Subcutaneous abdominal adipose tissue (tissue), 5 donors: ENCODE measurements around the gene EME2.

ENCODE experiments used
- H3K27ac ChIP-seq: one replicate; pipeline ENCODE4 v1.7.0; 2013; ENCODE audit warnings: low read depth, mild to moderate bottlenecking, inconsistent platforms, low read length, moderate library complexity
- H3K27me3 ChIP-seq, 5 donors: one replicate each; pipeline ENCODE4 v1.7.0; 2013; ENCODE audit warnings: low read length in 5 of 5, inconsistent platforms in 1 of 5; ENCODE audit not compliant: control insufficient read depth in 5 of 5, insufficient read depth in 4 of 5
- H3K36me3 ChIP-seq, 5 donors: one replicate each; pipeline ENCODE4 v1.7.0; 2013; ENCODE audit warnings: low read length in 5 of 5; ENCODE audit not compliant: control insufficient read depth in 5 of 5, insufficient read depth in 5 of 5
- H3K4me1 ChIP-seq, 5 donors: one replicate each; pipeline ENCODE4 v1.7.0; 2013; ENCODE audit warnings: low read length in 5 of 5, mild to moderate bottlenecking in 3 of 5, moderate library complexity in 1 of 5; ENCODE audit not compliant: control insufficient read depth in 5 of 5, insufficient read depth in 5 of 5
- H3K4me3 ChIP-seq, 5 donors: one replicate each; pipeline ENCODE4 v1.7.0; 2013; ENCODE audit warnings: low read length in 5 of 5, low read depth in 1 of 5
- H3K9ac ChIP-seq, 5 donors: one replicate each; pipeline ENCODE4 v1.7.0; 2013; ENCODE audit warnings: low read length in 5 of 5, mild to moderate bottlenecking in 4 of 5, moderate library complexity in 3 of 5
- H3K9me3 ChIP-seq, 5 donors: one replicate each; pipeline ENCODE4 v1.7.0; 2013; ENCODE audit warnings: low read length in 5 of 5; ENCODE audit not compliant: control insufficient read depth in 5 of 5
- donor health status: healthy.
- donor health status: healthy.
- donor health status: healthy.
- donor health status: healthy.
- donor health status: healthy.

The EME2 gene

GRCh38 chr16:1744338-1744840 is 28.2 kb upstream of the EME2 start:
- H3K36me3 ChIP-seq: peaks cover 0 to 89% (median 74%) of the 10 kb centered on the region in 5 donors
- H3K4me1 ChIP-seq: peaks cover 0 to 9% (median 0%) of the 10 kb centered on the region in 5 donors
- no peak overlapping the region for H3K27ac ChIP-seq
- H3K9ac ChIP-seq: no peak overlapping the region
- H3K4me3 ChIP-seq: no peak overlapping the region
- H3K27me3 ChIP-seq: peaks cover 0 to 6% (median 0%) of the 10 kb centered on the region in 5 donors
- H3K9me3 ChIP-seq: no peaks in the 10 kb centered on the region

GRCh38 chr16:1745181-1745899 is 27.3 kb upstream of the EME2 start:
- Histone ChIP-seq H3K36me3 (peaks cover 0 to 90% (median 75%) of the 10 kb centered on the region in 5 donors), H3K27me3 (no peaks in the 10 kb centered on the region), H3K9me3 (no peaks in the 10 kb centered on the region), H3K4me1 (no peaks in the 10 kb centered on the region), H3K4me3 (no peak overlapping the region), H3K27ac (no peak overlapping the region), H3K9ac (no peak overlapping the region)

- Histone ChIP-seq H3K27ac (no peak overlapping the region), H3K9ac (no peak overlapping the region), H3K27me3 (no peaks in the 10 kb centered on the region), H3K36me3 (peaks cover 0 to 89% (median 76%) of the 10 kb centered on the region in 5 donors), H3K4me1 (no peaks in the 10 kb centered on the region), H3K9me3 (no peaks in the 10 kb centered on the region), H3K4me3 (no peak overlapping the region)
Measured at GRCh38 chr16:1745900-1746692, 26.5 kb upstream of the EME2 start.

GRCh38 chr16:1746693-1747195 is 25.9 kb upstream of the EME2 start:
- no peaks in the 10 kb centered on the region for H3K27me3 ChIP-seq
- no peak overlapping the region for H3K9ac ChIP-seq
- H3K9me3 ChIP-seq: no peaks in the 10 kb centered on the region
- no peak overlapping the region for H3K27ac ChIP-seq
- no peak overlapping the region for H3K4me3 ChIP-seq
- H3K36me3 ChIP-seq: peaks cover 0 to 88% (median 77%) of the 10 kb centered on the region in 5 donors
- H3K4me1 ChIP-seq: no peaks in the 10 kb centered on the region

- Histone ChIP-seq H3K36me3 (peaks cover 0 to 92% (median 86%) of the 10 kb centered on the region in 5 donors), H3K4me3 (no peak overlapping the region), H3K9ac (no peak overlapping the region), H3K27me3 (no peaks in the 10 kb centered on the region), H3K27ac (no peak overlapping the region), H3K9me3 (no peaks in the 10 kb centered on the region), H3K4me1 (no peaks in the 10 kb centered on the region)
Measured at GRCh38 chr16:1747934-1748333, 24.7 kb upstream of the EME2 start.

- Histone ChIP-seq H3K36me3 (peaks cover 0 to 85% (median 76%) of the 10 kb centered on the region in 5 donors), H3K4me1 (no peaks in the 10 kb centered on the region), H3K27ac (no peak overlapping the region), H3K4me3 (no peak overlapping the region), H3K9me3 (no peaks in the 10 kb centered on the region), H3K9ac (no peak overlapping the region), H3K27me3 (no peaks in the 10 kb centered on the region)
Measured at GRCh38 chr16:1749152-1750117, 23.2 kb upstream of the EME2 start.

- no peak overlapping the region for H3K27ac ChIP-seq
- no peaks in the 10 kb centered on the region for H3K9me3 ChIP-seq
- H3K4me3 ChIP-seq: no peak overlapping the region
- H3K36me3 ChIP-seq: peaks cover 0 to 79% (median 69%) of the 10 kb centered on the region in 5 donors
- no peaks in the 10 kb centered on the region for H3K4me1 ChIP-seq
- no peak overlapping the region for H3K9ac ChIP-seq
- no peaks in the 10 kb centered on the region for H3K27me3 ChIP-seq
Measured at GRCh38 chr16:1751946-1752345, 20.7 kb upstream of the EME2 start.

- no peaks in the 10 kb centered on the region for H3K4me1 ChIP-seq
- no peak overlapping the region for H3K9ac ChIP-seq
- H3K4me3 ChIP-seq: no peak overlapping the region
- H3K27me3 ChIP-seq: no peaks in the 10 kb centered on the region
- H3K36me3 ChIP-seq: peaks cover 0 to 78% (median 66%) of the 10 kb centered on the region in 5 donors
- no peaks in the 10 kb centered on the region for H3K9me3 ChIP-seq
- H3K27ac ChIP-seq: no peak overlapping the region
Measured at GRCh38 chr16:1752853-1753252, 19.8 kb upstream of the EME2 start.

- H3K9me3 ChIP-seq: no peaks in the 10 kb centered on the region
- peaks cover 0 to 78% (median 59%) of the 10 kb centered on the region in 5 donors for H3K36me3 ChIP-seq
- no peak overlapping the region for H3K9ac ChIP-seq
- H3K27me3 ChIP-seq: no peaks in the 10 kb centered on the region
- H3K4me3 ChIP-seq: no peak overlapping the region
- H3K27ac ChIP-seq: no peak overlapping the region
- no peaks in the 10 kb centered on the region for H3K4me1 ChIP-seq
Measured at GRCh38 chr16:1754204-1754603, 18.4 kb upstream of the EME2 start.
